Mucosa of descending colon (tissue), 3 donors: ENCODE data around the gene SPRYD4. TPM values are rescaled to one million over a fixed set of nuclear protein-coding genes. Genes with fewer than 3 reads are reported as not detected.
A peak's percentile ranks its signal among the peaks of the same experiment; 100 is the strongest.
"Not testable (repeated sequence)": the region's sequence is repeated elsewhere in the genome, so short reads cannot be mapped to it uniquely, and the experiment has no call there.

ENCODE experiments used
- ATAC-seq: fragments of 200-7000 bp; cut with Tn5 transposase; one replicate; pipeline ENCODE4 v1.9.1; 2020; ENCODE audit warnings: mild to moderate bottlenecking, moderate library complexity
- DNase-seq, 3 donors: peaks; one replicate each; pipeline ENCODE4 v3.0.0-alpha.2; 2020
- H3K36me3 ChIP-seq: fragments of 200-600 bp; one replicate; pipeline ENCODE4 v1.8.0; 2021; ENCODE audit warnings: low read depth, mild to moderate bottlenecking
- H3K4me1 ChIP-seq: fragments of 200-600 bp; one replicate; pipeline ENCODE4 v1.8.0; 2021; ENCODE audit warnings: low read depth, mild to moderate bottlenecking
- H3K4me3 ChIP-seq: fragments of 200-600 bp; one replicate; pipeline ENCODE4 v1.8.0; 2021; ENCODE audit warnings: mild to moderate bottlenecking
- H3K9me3 ChIP-seq: fragments of 200-600 bp; one replicate; pipeline ENCODE4 v1.8.0; 2021; ENCODE audit warnings: mild to moderate bottlenecking
- intact Hi-C, 2 donors: fragments of 100-400 bp; cut with DNase I in 1 of 2; cut with micrococcal nuclease in 1 of 2; formaldehyde crosslinking; loops; one replicate each; pipeline versions ENCODE4 v1.11.0 to v1.11.1; 2022; cut with DNase I, micrococcal nuclease
- total RNA-seq, 3 donors: library from RNA; stranded (reverse); fragmentation: NEBNext Ultra II Directional in 2 of 3; extraction: Animal tissue kit (Norgen Biotek cat#: 25700) in 2 of 3; gene quantifications; one replicate each; pipeline versions ENCODE4 v1.2.1 to v1.2.4, GENCODE V29; 2021 to 2023
- TF ChIP-seq, protein P1 (sequence below): fragments of 200-600 bp; IDR thresholded peaks from one replicate; pipeline ENCODE4 v1.8.0; 2022; ENCODE audit warnings: antibody characterized with exemption, mild to moderate bottlenecking
- donor health status: DM: no; HTN: no; CAD: no; lungs with moderate emphysema.
- donor health status: DM: no; HTN: no; CAD: no.
- donor health status: DM: no; HTN: yes; CAD: no.

Gene SPRYD4
- total RNA-seq, 3 donors from 2014 or later, result 4.3 to 5.2 (median 4.9) TPM

DNA sequence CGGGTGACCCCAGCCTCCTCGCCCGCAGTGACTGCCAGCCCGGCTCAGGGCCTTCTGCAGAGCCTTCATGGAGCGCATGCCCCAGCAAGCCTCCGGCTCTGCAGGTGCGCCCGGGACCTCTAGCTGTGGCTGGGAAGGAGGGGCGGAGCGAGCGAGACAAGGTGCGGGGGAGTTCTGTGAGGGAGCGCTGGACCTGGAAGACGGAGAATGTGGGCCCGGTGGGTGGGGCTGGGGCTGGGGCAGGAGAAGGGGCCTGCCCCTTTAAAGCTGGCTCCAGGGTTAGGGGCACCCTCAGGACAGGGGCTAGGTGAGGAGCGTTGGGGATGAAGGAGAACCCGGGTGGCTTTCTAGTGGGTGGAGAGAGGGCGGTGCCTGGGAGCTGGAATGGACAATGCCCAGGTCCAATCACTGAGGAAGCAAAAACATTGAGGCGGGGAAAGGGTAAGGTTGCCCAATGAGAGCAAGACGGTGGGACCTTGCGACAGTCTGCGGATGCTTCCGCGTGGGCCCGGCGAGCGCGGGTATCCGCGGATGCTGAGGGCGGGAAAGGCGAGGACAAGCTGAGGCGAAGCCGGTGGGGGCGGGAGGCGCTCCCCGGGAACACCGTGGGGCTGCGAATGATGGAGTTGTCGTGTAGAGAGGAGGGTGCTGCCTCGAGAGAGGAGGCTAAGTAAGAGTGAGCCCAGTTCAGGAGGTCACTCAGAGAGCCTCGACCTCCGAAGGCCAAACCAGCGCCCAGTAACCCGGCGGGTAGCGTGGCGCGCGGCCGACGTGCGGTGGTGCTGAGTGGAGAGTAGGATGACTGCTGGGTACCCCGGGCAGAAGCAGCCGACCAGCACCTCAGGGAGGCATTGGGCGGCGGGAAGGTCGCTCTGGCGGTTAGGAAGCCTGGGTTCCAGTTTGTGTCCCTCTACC, 19.9 kb downstream of the SPRYD4 start, which contains the start of gene GLS2:
Gene GLS2 (minus strand): TSS at position 121 of the 915 bp plus-strand sequence. CDS start 43 bp downstream, at position 78.
- peaks cover 11% of the 10 kb centered on the region for H3K4me1 ChIP-seq
- H3K36me3 ChIP-seq, result no peaks in the 10 kb centered on the region
- H3K4me3 ChIP-seq, result no peak within 1 kb of the TSS
- H3K9me3 ChIP-seq, result no peaks in the 10 kb centered on the region
- DNase-seq, result peak; percentile 75 to 83 (median 79)
- peak; percentile 97 for ATAC-seq
- TF ChIP-seq, protein P1, sequence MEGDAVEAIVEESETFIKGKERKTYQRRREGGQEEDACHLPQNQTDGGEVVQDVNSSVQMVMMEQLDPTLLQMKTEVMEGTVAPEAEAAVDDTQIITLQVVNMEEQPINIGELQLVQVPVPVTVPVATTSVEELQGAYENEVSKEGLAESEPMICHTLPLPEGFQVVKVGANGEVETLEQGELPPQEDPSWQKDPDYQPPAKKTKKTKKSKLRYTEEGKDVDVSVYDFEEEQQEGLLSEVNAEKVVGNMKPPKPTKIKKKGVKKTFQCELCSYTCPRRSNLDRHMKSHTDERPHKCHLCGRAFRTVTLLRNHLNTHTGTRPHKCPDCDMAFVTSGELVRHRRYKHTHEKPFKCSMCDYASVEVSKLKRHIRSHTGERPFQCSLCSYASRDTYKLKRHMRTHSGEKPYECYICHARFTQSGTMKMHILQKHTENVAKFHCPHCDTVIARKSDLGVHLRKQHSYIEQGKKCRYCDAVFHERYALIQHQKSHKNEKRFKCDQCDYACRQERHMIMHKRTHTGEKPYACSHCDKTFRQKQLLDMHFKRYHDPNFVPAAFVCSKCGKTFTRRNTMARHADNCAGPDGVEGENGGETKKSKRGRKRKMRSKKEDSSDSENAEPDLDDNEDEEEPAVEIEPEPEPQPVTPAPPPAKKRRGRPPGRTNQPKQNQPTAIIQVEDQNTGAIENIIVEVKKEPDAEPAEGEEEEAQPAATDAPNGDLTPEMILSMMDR, result no peak
- intact Hi-C loops, result no loop called here

GRCh38 chr12:56490360-56490759, 22.0 kb downstream of the SPRYD4 start:
- intact Hi-C loops, result no loop called here
- no peak overlapping the region for H3K4me3 ChIP-seq
- DNase-seq, result no peak
- no peak for ATAC-seq
- H3K36me3 ChIP-seq, result no peaks in the 10 kb centered on the region
- TF ChIP-seq, protein P1, result no peak
- no peaks in the 10 kb centered on the region for H3K9me3 ChIP-seq
- peaks cover 11% of the 10 kb centered on the region for H3K4me1 ChIP-seq

GRCh38 chr12:56493409-56494105, 25.2 kb downstream of the SPRYD4 start:
- H3K4me3 ChIP-seq, DNase-seq, H3K4me1 ChIP-seq, H3K36me3 ChIP-seq, H3K9me3 ChIP-seq, intact Hi-C loops, ATAC-seq: not testable (repeated sequence)

- H3K4me1 ChIP-seq, H3K4me3 ChIP-seq, ATAC-seq, H3K36me3 ChIP-seq, intact Hi-C loops, DNase-seq, H3K9me3 ChIP-seq: not testable (repeated sequence)
Measured at GRCh38 chr12:56494106-56494415, 25.7 kb downstream of the SPRYD4 start.

DNA sequence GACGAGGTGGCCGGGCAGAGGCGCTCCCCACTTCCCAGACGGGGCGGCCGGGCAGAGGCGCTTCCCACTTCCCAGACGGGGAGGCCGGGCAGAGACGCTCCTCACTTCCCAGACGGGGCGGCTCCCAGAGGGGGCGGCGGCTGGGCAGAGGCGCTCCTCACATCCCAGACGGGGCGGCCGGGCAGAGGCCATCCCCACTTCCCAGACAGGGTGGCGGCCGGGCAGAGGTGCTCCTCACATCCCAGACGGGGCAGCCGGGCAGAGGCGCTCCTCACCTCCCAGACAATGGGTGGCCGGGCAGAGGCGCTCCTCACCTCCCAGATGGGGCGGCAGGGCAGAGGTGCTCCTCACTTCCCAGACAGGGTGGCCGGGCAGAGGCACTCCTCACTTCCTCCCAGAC, 26.1 kb downstream of the SPRYD4 start:
- H3K9me3 ChIP-seq, ATAC-seq, DNase-seq, H3K4me1 ChIP-seq, H3K4me3 ChIP-seq, intact Hi-C loops, H3K36me3 ChIP-seq: not testable (repeated sequence)

- ATAC-seq, result not testable (repeated sequence)
Measured at GRCh38 chr12:56496704-56497103, 28.3 kb downstream of the SPRYD4 start.

GRCh38 chr12:56498126-56498902, 29.9 kb downstream of the SPRYD4 start:
- H3K4me3 ChIP-seq, DNase-seq, H3K9me3 ChIP-seq, H3K4me1 ChIP-seq, intact Hi-C loops, ATAC-seq, H3K36me3 ChIP-seq: not testable (repeated sequence)

More at GRCh38 chr12:56496704-56497103, 28.3 kb downstream of the SPRYD4 start:
- intact Hi-C loops, H3K4me1 ChIP-seq, H3K36me3 ChIP-seq, H3K4me3 ChIP-seq, H3K9me3 ChIP-seq: not testable (repeated sequence)
- DNase-seq, result peak in 2 of 3 donors; percentile 73 to 77
- TF ChIP-seq, protein P1, result peak; percentile 19

- DNase-seq, ATAC-seq, H3K4me3 ChIP-seq, H3K36me3 ChIP-seq, H3K4me1 ChIP-seq, intact Hi-C loops, H3K9me3 ChIP-seq: not testable (repeated sequence)
Measured at GRCh38 chr12:56499452-56499851, 31.1 kb downstream of the SPRYD4 start.

DNA sequence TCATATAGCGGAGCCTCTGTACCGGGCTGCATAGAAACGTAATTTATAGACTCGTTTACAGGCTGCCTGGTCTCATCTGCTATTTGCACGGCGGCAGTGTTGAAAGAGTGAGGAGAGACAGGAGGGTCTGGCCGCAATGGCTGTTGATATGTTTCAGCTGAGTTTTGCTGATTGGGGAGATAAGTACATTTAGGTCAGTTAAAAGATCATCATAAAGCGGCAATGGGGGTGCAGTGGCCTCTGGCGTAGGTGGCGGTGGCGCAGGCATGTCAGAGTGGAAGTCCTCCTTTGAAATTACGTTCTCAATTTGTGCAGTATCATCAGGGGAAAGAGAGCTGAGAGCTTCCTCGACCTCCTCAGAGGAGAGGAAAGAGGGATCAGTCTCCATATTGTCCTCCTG, 31.5 kb downstream of the SPRYD4 start:
- H3K36me3 ChIP-seq, H3K9me3 ChIP-seq, DNase-seq, intact Hi-C loops, H3K4me3 ChIP-seq, ATAC-seq, H3K4me1 ChIP-seq: not testable (repeated sequence)
